Measurements from ENCODE around the gene DCTPP1. TPM values are rescaled to one million over a fixed set of nuclear protein-coding genes. Genes with fewer than 3 reads are reported as not detected.
A peak's percentile ranks its signal among the peaks of the same experiment; 100 is the strongest.

Gene DCTPP1
- total and polyA plus RNA-seq, 2 of the 13 experiments (the other 11 are each of a cell fraction or from before 2014, with no cell fraction given) = 54.8 to 74.4 TPM

- TF ChIP-seq ONECUT2 (CRISPR knock-in tag; IDR thresholded peaks at IDR 0.05) (peak; percentile 55; the same call in 1 of the 2 replicates), ZFYVE20 (CRISPR knock-in tag; IDR thresholded peaks at IDR 0.05; ENCODE audit: borderline replicate concordance, low read depth) (peak; percentile 91; the same call in 1 of the 2 replicates), ZNF775 (CRISPR knock-in tag; IDR thresholded peaks at IDR 0.05; ENCODE audit: borderline replicate concordance) (no peak), ZNF619 (CRISPR knock-in tag; IDR thresholded peaks at IDR 0.05) (peak; percentile 69), HES4 (CRISPR knock-in tag; IDR thresholded peaks at IDR 0.05; ENCODE audit: borderline replicate concordance) (peak; percentile 97), ZBTB38 (CRISPR knock-in tag; IDR thresholded peaks at IDR 0.05) (peak; percentile 99), MTA1 (CRISPR knock-in tag; IDR thresholded peaks at IDR 0.05; ENCODE audit: borderline replicate concordance) (no peak), ZNF496 (CRISPR knock-in tag; IDR thresholded peaks at IDR 0.05; ENCODE audit: insufficient replicate concordance) (no peak), NR0B2 (CRISPR knock-in tag; IDR thresholded peaks at IDR 0.05) (0 out of 2 replicates have a peak, but pooled peaks have one; percentile 19), GATA4 (IDR thresholded peaks at IDR 0.05; ENCODE audit: borderline replicate concordance, low read depth) (no peak), MBD4 (IDR thresholded peaks at IDR 0.05; ENCODE audit: borderline replicate concordance, low read length) (no peak), PBX2 (CRISPR knock-in tag; IDR thresholded peaks at IDR 0.05) (0 out of 2 replicates have a peak, but pooled peaks have one; percentile 2), ZNF709 (CRISPR knock-in tag; IDR thresholded peaks at IDR 0.05) (no peak; the same call in 1 of the 2 replicates), NFAT5 (CRISPR knock-in tag; IDR thresholded peaks at IDR 0.05) (peak; percentile 93), ZNF280B (CRISPR knock-in tag; IDR thresholded peaks at IDR 0.05; ENCODE audit: borderline replicate concordance) (peak; percentile 98), HNF4A (CRISPR knock-in tag; IDR thresholded peaks at IDR 0.05) (peak; percentile 55), NFYC (CRISPR knock-in tag; IDR thresholded peaks at IDR 0.05) (no peak), SMAD3 (CRISPR knock-in tag; IDR thresholded peaks at IDR 0.05) (0 out of 2 replicates have a peak, but pooled peaks have one; percentile 7), FOXP1 (IDR thresholded peaks at IDR 0.05) (no peak), FOXP1 (CRISPR knock-in tag; IDR thresholded peaks at IDR 0.05) (no peak), PHF21A (CRISPR knock-in tag; IDR thresholded peaks at IDR 0.05) (0 out of 2 replicates have a peak, but pooled peaks have one; percentile 66)
Measured at GRCh38 chr16:30430428-30430970, 669 bp upstream of the DCTPP1 start (continued).

Data from HepG2 (cell line).